Endothelial cell of umbilical vein (primary cell): Measurements from ENCODE around the gene RILPL2.

Source experiments
- EZH2 ChIP-seq: IDR thresholded peaks from 2 replicates; pipeline ENCODE4 v1.6.1; 2012; ENCODE audit warnings: borderline replicate concordance, low read depth, mild to moderate bottlenecking, moderate library complexity, low read length, inconsistent platforms; ENCODE audit not compliant: severe bottlenecking
- FOS ChIP-seq: IDR thresholded peaks from 2 replicates; pipeline ENCODE4 v1.6.1; 2011; ENCODE audit warnings: mild to moderate bottlenecking, low read length, moderate library complexity, borderline replicate concordance; ENCODE audit not compliant: insufficient read depth
- JUN ChIP-seq: IDR thresholded peaks from 2 replicates; pipeline ENCODE4 v1.6.1; 2011; ENCODE audit warnings: borderline replicate concordance, low read depth; ENCODE audit not compliant: insufficient read length, insufficient read depth
- MYC ChIP-seq: IDR thresholded peaks from one replicate; pipeline ENCODE4 v1.6.1; 2011; ENCODE audit warnings: mild to moderate bottlenecking, low read depth, low read length
- POLR2A ChIP-seq: IDR thresholded peaks from 2 replicates; pipeline ENCODE4 v1.6.1; 2012; ENCODE audit warnings: low read depth, mild to moderate bottlenecking, control low read depth, low read length
- POLR2AphosphoS5 ChIP-seq: IDR thresholded peaks from 2 replicates; pipeline ENCODE4 v1.6.1; 2012; ENCODE audit warnings: low read depth, mild to moderate bottlenecking, control low read depth, low read length, moderate library complexity; ENCODE audit not compliant: insufficient read depth
- TF ChIP-seq, protein P1 (sequence below), 2 donors: IDR thresholded peaks; 1 replicate in 1 of 2; 2 replicates in 1 of 2; pipeline ENCODE4 v1.5.1; 2011; ENCODE audit warnings: low read length in 2 of 2, mild to moderate bottlenecking in 2 of 2, moderate library complexity in 2 of 2, control low read depth in 1 of 2, inconsistent platforms in 1 of 2, low read depth in 1 of 2; ENCODE audit not compliant: insufficient read depth in 1 of 2; ENCODE audit errors: extremely low read depth in 1 of 2
- TF ChIP-seq, protein P2 (sequence below): IDR thresholded peaks from 2 replicates; pipeline ENCODE4 v1.6.1; 2011; ENCODE audit not compliant: insufficient read depth, insufficient read length

DNA sequence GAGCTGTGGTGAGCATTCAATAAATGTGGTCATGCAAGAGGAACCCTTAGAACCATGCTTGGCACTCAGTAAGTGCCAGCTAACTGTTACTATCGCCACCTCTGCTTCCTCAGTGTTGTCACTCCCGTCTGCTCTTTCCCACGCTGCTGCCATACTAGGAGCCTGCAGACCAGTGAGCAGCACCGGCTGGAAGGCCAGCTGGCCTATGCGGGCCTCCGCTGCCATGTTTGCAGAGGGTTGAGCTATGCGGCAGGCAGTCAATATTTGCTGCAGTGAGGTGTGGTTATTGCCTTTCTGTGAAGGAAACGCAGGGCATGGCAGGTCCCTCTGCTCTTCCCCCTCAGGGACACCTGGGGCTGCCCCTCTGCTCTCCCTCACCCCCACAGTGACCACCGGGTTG, 39.5 kb downstream of the RILPL2 start:
- no peak for TF ChIP-seq POLR2A
- TF ChIP-seq, protein P1, sequence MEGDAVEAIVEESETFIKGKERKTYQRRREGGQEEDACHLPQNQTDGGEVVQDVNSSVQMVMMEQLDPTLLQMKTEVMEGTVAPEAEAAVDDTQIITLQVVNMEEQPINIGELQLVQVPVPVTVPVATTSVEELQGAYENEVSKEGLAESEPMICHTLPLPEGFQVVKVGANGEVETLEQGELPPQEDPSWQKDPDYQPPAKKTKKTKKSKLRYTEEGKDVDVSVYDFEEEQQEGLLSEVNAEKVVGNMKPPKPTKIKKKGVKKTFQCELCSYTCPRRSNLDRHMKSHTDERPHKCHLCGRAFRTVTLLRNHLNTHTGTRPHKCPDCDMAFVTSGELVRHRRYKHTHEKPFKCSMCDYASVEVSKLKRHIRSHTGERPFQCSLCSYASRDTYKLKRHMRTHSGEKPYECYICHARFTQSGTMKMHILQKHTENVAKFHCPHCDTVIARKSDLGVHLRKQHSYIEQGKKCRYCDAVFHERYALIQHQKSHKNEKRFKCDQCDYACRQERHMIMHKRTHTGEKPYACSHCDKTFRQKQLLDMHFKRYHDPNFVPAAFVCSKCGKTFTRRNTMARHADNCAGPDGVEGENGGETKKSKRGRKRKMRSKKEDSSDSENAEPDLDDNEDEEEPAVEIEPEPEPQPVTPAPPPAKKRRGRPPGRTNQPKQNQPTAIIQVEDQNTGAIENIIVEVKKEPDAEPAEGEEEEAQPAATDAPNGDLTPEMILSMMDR (IDR thresholded peaks at IDR 0.05; ENCODE audit: extremely low read depth in 1 of 2, insufficient read depth in 1 of 2, low read depth in 1 of 2, low read length in 2 of 2): no peak
- TF ChIP-seq EZH2: no peak
- TF ChIP-seq, protein P2, sequence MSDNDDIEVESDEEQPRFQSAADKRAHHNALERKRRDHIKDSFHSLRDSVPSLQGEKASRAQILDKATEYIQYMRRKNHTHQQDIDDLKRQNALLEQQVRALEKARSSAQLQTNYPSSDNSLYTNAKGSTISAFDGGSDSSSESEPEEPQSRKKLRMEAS: no peak
- TF ChIP-seq POLR2AphosphoS5: no peak
- no peak for TF ChIP-seq JUN
- TF ChIP-seq MYC: no peak
- no peak for TF ChIP-seq FOS
